ENCODE data around the gene SLC35F2. TPM values are rescaled to one million over a fixed set of nuclear protein-coding genes. Genes with fewer than 3 reads are reported as not detected.
"Not testable (repeated sequence)": the region's sequence is repeated elsewhere in the genome, so short reads cannot be mapped to it uniquely, and the experiment has no call there.

The SLC35F2 gene
- total RNA-seq, result 22.0 TPM

- DNase-seq (ENCODE audit: low spot score), result peak; percentile 74
Observed at GRCh38 chr11:107858217-107859070, at the start of gene SLC35F2. Gene SLC35F2 (minus strand): TSS chr11:107858787. CDS start chr11:107858767, 20 bp downstream.

GRCh38 chr11:107908211-107908610, 49.6 kb upstream of the SLC35F2 start:
- DNase-seq (ENCODE audit: low spot score), result no peak

GRCh38 chr11:107898270-107898669, 39.7 kb upstream of the SLC35F2 start:
- DNase-seq (ENCODE audit: low spot score), result no peak

GRCh38 chr11:107882095-107882820, 23.7 kb upstream of the SLC35F2 start:
- no peak for DNase-seq (ENCODE audit: low spot score)

GRCh38 chr11:107881471-107881870, 22.9 kb upstream of the SLC35F2 start:
- DNase-seq (ENCODE audit: low spot score), result not testable (repeated sequence)

GRCh38 chr11:107876141-107876540, 17.6 kb upstream of the SLC35F2 start:
- no peak for DNase-seq (ENCODE audit: low spot score)

GRCh38 chr11:107864591-107864990, 6.0 kb upstream of the SLC35F2 start:
- DNase-seq (ENCODE audit: low spot score), result no peak

- no peak for DNase-seq (ENCODE audit: low spot score)
Observed at GRCh38 chr11:107860688-107861087, 2.1 kb upstream of the SLC35F2 start.

GRCh38 chr11:107860240-107860620, 1.6 kb upstream of the SLC35F2 start:
- DNase-seq (ENCODE audit: low spot score), result not testable (repeated sequence)

- DNase-seq (ENCODE audit: low spot score), result peak; percentile 48
Observed at GRCh38 chr11:107859459-107860239, 1.1 kb upstream of the SLC35F2 start.

GRCh38 chr11:107857550-107858216, 904 bp downstream of the SLC35F2 start:
- no peak for DNase-seq (ENCODE audit: low spot score)

- no peak for DNase-seq (ENCODE audit: low spot score)
Observed at GRCh38 chr11:107856981-107857517, 1.5 kb downstream of the SLC35F2 start.

GRCh38 chr11:107856180-107856980, 2.2 kb downstream of the SLC35F2 start:
- DNase-seq (ENCODE audit: low spot score), result no peak

- DNase-seq (ENCODE audit: low spot score), result no peak
Observed at GRCh38 chr11:107853070-107853469, 5.5 kb downstream of the SLC35F2 start.

- no peak for DNase-seq (ENCODE audit: low spot score)
Observed at GRCh38 chr11:107851704-107852310, 6.8 kb downstream of the SLC35F2 start.

- no peak for DNase-seq (ENCODE audit: low spot score)
Observed at GRCh38 chr11:107849790-107850189, 8.8 kb downstream of the SLC35F2 start.

GRCh38 chr11:107848345-107848744, 10.2 kb downstream of the SLC35F2 start:
- no peak for DNase-seq (ENCODE audit: low spot score)

GRCh38 chr11:107847184-107847583, 11.4 kb downstream of the SLC35F2 start:
- no peak for DNase-seq (ENCODE audit: low spot score)

GRCh38 chr11:107844041-107844440, 14.5 kb downstream of the SLC35F2 start:
- no peak for DNase-seq (ENCODE audit: low spot score)
